SK-N-SH (cell line): Measurements from ENCODE around the gene MAN1A1. TPM values are rescaled to one million over a fixed set of nuclear protein-coding genes. Genes with fewer than 3 reads are reported as not detected.

Experiments
- CTCF ChIA-PET: fragments of 300-600, 350-600 bp; formaldehyde crosslinking; extraction: SDS; loops from one replicate; lab custom pipeline; 2021; lab: Yijun Ruan, JAX
- POLR2A ChIA-PET: fragments of 350-600 bp; sonication (Branson Sonifier 250); formaldehyde crosslinking; extraction: SDS; loops from one replicate; lab custom pipeline; 2020; ENCODE audit warnings: antibody characterized with exemption, inconsistent platforms; lab: Yijun Ruan, JAX
- DNase-seq: peaks from one replicate; pipeline ENCODE4 v3.0.0; 2012
- H2AFZ ChIP-seq: fragments of 200-600 bp; sonication (generic); 2 replicates; pipeline ENCODE4 v1.8.1; 2016; ENCODE audit warnings: antibody characterized with exemption, mild to moderate bottlenecking, low read depth
- H3F3A ChIP-seq: fragments of 200-600 bp; sonication (generic); replicated peaks from 2 replicates; pipeline ENCODE3; 2016; ENCODE audit warnings: antibody characterized with exemption, mild to moderate bottlenecking; ENCODE audit not compliant: insufficient read depth
- H3K27ac ChIP-seq, 2 experiments: fragments of 200-500 bp in 1 of 2; fragments of 200-600 bp in 1 of 2; sonication (Bioruptor generic) in 1 of 2; sonication (generic), shearing (Covaris generic) in 1 of 2; 2 replicates each; pipeline versions ENCODE4 v1.5.1 to v1.6.1; 2014 to 2016; ENCODE audit warnings: low read depth in 2 of 2, inconsistent platforms in 1 of 2, low read length in 1 of 2, mild to moderate bottlenecking in 1 of 2, mixed read lengths in 1 of 2
- H3K27me3 ChIP-seq: fragments of 200-600 bp; sonication (generic), shearing (Covaris generic); 2 replicates; pipeline ENCODE4 v1.6.1; 2016; ENCODE audit warnings: mixed run types; ENCODE audit not compliant: insufficient read depth
- H3K36me3 ChIP-seq, 2 experiments: fragments of 200-500 bp in 1 of 2; fragments of 200-600 bp in 1 of 2; sonication (Bioruptor generic) in 1 of 2; sonication (generic) in 1 of 2; replicated peaks in 1 of 2; 2 replicates each; pipeline versions ENCODE3 to v1.5.1; 2014 to 2016; ENCODE audit warnings: low read length in 1 of 2, mild to moderate bottlenecking in 1 of 2; ENCODE audit not compliant: insufficient read depth in 2 of 2, control insufficient read depth in 1 of 2
- H3K4me1 ChIP-seq, 2 experiments: fragments of 200-500 bp in 1 of 2; fragments of 200-600 bp in 1 of 2; sonication (Bioruptor generic) in 1 of 2; sonication (generic), shearing (Covaris generic) in 1 of 2; 2 replicates each; pipeline versions ENCODE4 v1.5.1 to v1.6.1; 2014 to 2016; ENCODE audit warnings: low read depth in 1 of 2, low read length in 1 of 2, mixed run types in 1 of 2; ENCODE audit not compliant: insufficient read depth in 2 of 2, control insufficient read depth in 1 of 2
- H3K4me2 ChIP-seq: fragments of 200-600 bp; sonication (generic), shearing (Covaris generic); 2 replicates; pipeline ENCODE4 v1.6.1; 2017; ENCODE audit warnings: mixed run types
- H3K4me3 ChIP-seq, 2 experiments: fragments of 200-500 bp in 1 of 2; fragments of 200-600 bp in 1 of 2; sonication (Bioruptor generic) in 1 of 2; sonication (generic), shearing (Covaris generic) in 1 of 2; 2 replicates each; pipeline versions ENCODE4 v1.5.1 to v1.8.1; 2014 to 2016; ENCODE audit warnings: low read depth in 2 of 2, inconsistent platforms in 1 of 2, low read length in 1 of 2, mild to moderate bottlenecking in 1 of 2, mixed read lengths in 1 of 2, moderate library complexity in 1 of 2
- H3K79me2 ChIP-seq: fragments of 200-600 bp; sonication (generic); 2 replicates; pipeline ENCODE4 v1.8.1; 2017; ENCODE audit warnings: mild to moderate bottlenecking; ENCODE audit not compliant: insufficient read depth
- H3K9ac ChIP-seq: fragments of 200-600 bp; sonication (generic); 2 replicates; pipeline ENCODE4 v1.6.1; 2017; ENCODE audit warnings: mixed run types
- H3K9me2 ChIP-seq: fragments of 200-600 bp; sonication (generic); 2 replicates; pipeline ENCODE4 v1.6.1; 2017; ENCODE audit warnings: mixed run types
- H3K9me3 ChIP-seq: fragments of 200-600 bp; sonication (generic); 2 replicates; pipeline ENCODE4 v1.6.1; 2017; ENCODE audit warnings: mixed run types, mild to moderate bottlenecking, moderate library complexity
- H4K20me1 ChIP-seq: fragments of 200-600 bp; sonication (generic); 2 replicates; pipeline ENCODE4 v1.6.1; 2017; ENCODE audit warnings: mild to moderate bottlenecking, mixed run types; ENCODE audit not compliant: insufficient read depth
- CHD2 ChIP-seq: fragments of 150-350 bp; IDR thresholded peaks from 2 replicates; pipeline ENCODE4 v1.6.1; 2018; ENCODE audit warnings: low read length; ENCODE audit not compliant: partially characterized antibody
- ELF1 ChIP-seq: IDR thresholded peaks from 2 replicates; pipeline ENCODE4 v1.4.0; 2012
- FOXM1 ChIP-seq: IDR thresholded peaks from 2 replicates; pipeline ENCODE4 v1.4.0; 2012; ENCODE audit warnings: low read depth, mild to moderate bottlenecking
- MAX ChIP-seq: IDR thresholded peaks from 2 replicates; pipeline ENCODE4 v1.4.0; 2012; ENCODE audit warnings: low read depth
- MEF2A ChIP-seq: IDR thresholded peaks from 2 replicates; pipeline ENCODE4 v1.4.0; 2012; ENCODE audit warnings: low read depth, borderline replicate concordance
- MXI1 ChIP-seq: IDR thresholded peaks from 2 replicates; pipeline ENCODE4 v1.6.1; 2012; ENCODE audit warnings: mild to moderate bottlenecking, low read depth, low read length, improper control_type of control experiment
- NRF1 ChIP-seq: IDR thresholded peaks from 2 replicates; pipeline ENCODE4 v1.6.1; 2012; ENCODE audit warnings: low read depth, mild to moderate bottlenecking, low read length
- PBX3 ChIP-seq: IDR thresholded peaks from 2 replicates; pipeline ENCODE4; 2012
- RAD21 ChIP-seq: IDR thresholded peaks from 2 replicates; pipeline ENCODE4 v1.6.1; 2012; ENCODE audit warnings: mild to moderate bottlenecking, low read length
- RCOR1 ChIP-seq: fragments of 150-350 bp; IDR thresholded peaks from 2 replicates; pipeline ENCODE4 v1.6.1; 2017; ENCODE audit warnings: antibody characterized with exemption, low read length
- TAF1 ChIP-seq: IDR thresholded peaks from 2 replicates; pipeline ENCODE4 v1.6.1; 2012; ENCODE audit warnings: low read depth, mild to moderate bottlenecking, low read length, moderate library complexity, borderline replicate concordance
- TCF12 ChIP-seq: IDR thresholded peaks from 2 replicates; pipeline ENCODE4 v1.4.0; 2012
- WGBS: methylation state at CpG from one replicate; pipeline ENCODE4 v1.1.6; 2017; ENCODE audit warnings: low lambda C conversion rate; 5-methylcytosine and 5-hydroxymethylcytosine counted together
- polyA plus RNA-seq, 3 experiments: library from polyadenylated mRNA; depleted of rRNA; stranded (reverse); fragments of >200 nt; gene quantifications; 2 replicates each; pipeline ENCODE4 v1.2.3, GENCODE V29; 2012

MAN1A1 gene
- polyA plus RNA-seq, 1 of the 3 experiments (the other 2 are of a cell fraction) = 28.0 TPM

- Histone ChIP-seq H3K4me3 (no peak overlapping the region), H3K9me2 (no peaks in the 10 kb centered on the region), H3K27ac (no peak overlapping the region), H4K20me1 (no peaks in the 10 kb centered on the region), H3K79me2 (no peaks in the 10 kb centered on the region), H3K9me3 (no peaks in the 10 kb centered on the region), H3K27me3 (no peaks in the 10 kb centered on the region), H3K4me2 (no peak overlapping the region), H3F3A (peaks cover 7% of the 10 kb centered on the region), H3K36me3 (peaks cover 6 to 10% of the 10 kb centered on the region in 2 experiments), H2AFZ (no peak overlapping the region; the same call in 1 of the 2 replicates), H3K9ac (no peak overlapping the region)
- ChIA-PET CTCF (interaction anchor here (1.0 to 1.2 kb wide), 3 partner anchors 9 to 186 kb away, joined by 3 read pairs; no protein-coding TSS in a partner anchor), POLR2A (no interaction called here)
- 84% methylated on average over 5 of the region's 5 CpGs for whole genome bisulfite sequencing
- no peak for DNase-seq
- TF ChIP-seq CHD2 = no peak
- no peak for TF ChIP-seq MEF2A
- no peak for TF ChIP-seq NRF1
- TF ChIP-seq RCOR1 = no peak
- no peak for TF ChIP-seq MXI1
- no peak for TF ChIP-seq MAX
- TF ChIP-seq, all 33 proteins: peak for 0
- H3K4me1 ChIP-seq = peaks cover 0 to 8% of the 10 kb centered on the region in 2 experiments; a peak in 1 of 4 replicates
Measured at GRCh38 chr6:119314885-119315272, 34.7 kb downstream of the MAN1A1 start.

GRCh38 chr6:119313937-119314884, 35.4 kb downstream of the MAN1A1 start:
- H3K27me3 ChIP-seq = no peaks in the 10 kb centered on the region
- H3K9me3 ChIP-seq = no peaks in the 10 kb centered on the region
- no peak overlapping the region for H3K27ac ChIP-seq
- H3K4me3 ChIP-seq = no peak overlapping the region
- no peak overlapping the region for H3K4me2 ChIP-seq
- H4K20me1 ChIP-seq = no peaks in the 10 kb centered on the region
- peaks cover 6% of the 10 kb centered on the region in 2 experiments for H3K36me3 ChIP-seq
- DNase-seq = no peak
- H3K9me2 ChIP-seq = no peaks in the 10 kb centered on the region
- CTCF ChIA-PET = interaction anchor here (1.0 to 1.8 kb wide), 5 partner anchors 8 to 185 kb away, joined by 3 to 4 read pairs (median 3); no protein-coding TSS in a partner anchor
- no peak overlapping the region for H3K9ac ChIP-seq
- H2AFZ ChIP-seq = no peak overlapping the region; the same call in 1 of the 2 replicates
- no peaks in the 10 kb centered on the region for H3K79me2 ChIP-seq
- WGBS = 88% methylated on average over 9 of the region's 10 CpGs
- H3F3A ChIP-seq = peaks cover 8% of the 10 kb centered on the region
- peaks cover 0 to 8% of the 10 kb centered on the region in 2 experiments; a peak in 2 of 4 replicates for H3K4me1 ChIP-seq
- TF ChIP-seq ELF1 (no peak), RAD21 (no peak)
- TF ChIP-seq, all 33 proteins: peak for 0
- POLR2A ChIA-PET = no interaction called here

- no peaks in the 10 kb centered on the region for H3K9me2 ChIP-seq
- no peak overlapping the region for H3K9ac ChIP-seq
- no peaks in the 10 kb centered on the region for H4K20me1 ChIP-seq
- TF ChIP-seq TCF12 = no peak
- no peak for TF ChIP-seq PBX3
- TF ChIP-seq CHD2 = no peak
- TF ChIP-seq FOXM1 = no peak
- no peak for TF ChIP-seq TAF1
- ChIA-PET POLR2A (no interaction called here), CTCF (interaction anchor here (0.6 to 1.8 kb wide), 2 partner anchors 14 to 164 kb away, joined by 3 to 4 read pairs; no protein-coding TSS in a partner anchor)
- no peaks in the 10 kb centered on the region for H3K27me3 ChIP-seq
- H3K9me3 ChIP-seq = no peaks in the 10 kb centered on the region
- no peak overlapping the region for H3K4me2 ChIP-seq
- 88% methylated on average over 4 of the region's 4 CpGs for WGBS
- no peak for DNase-seq
- H3K4me1 ChIP-seq = peaks cover 9 to 12% of the 10 kb centered on the region in 2 experiments; a peak in 3 of 4 replicates
- H3K4me3 ChIP-seq = no peak overlapping the region
- peaks cover 21% of the 10 kb centered on the region for H3F3A ChIP-seq
- H3K36me3 ChIP-seq = peaks cover 0 to 2% of the 10 kb centered on the region in 2 experiments
- H3K27ac ChIP-seq = no peak overlapping the region
- no peaks in the 10 kb centered on the region for H3K79me2 ChIP-seq
- no peak overlapping the region for H2AFZ ChIP-seq
Measured at GRCh38 chr6:119312875-119313338, 36.7 kb downstream of the MAN1A1 start.
